Activated naive CD8-positive, alpha-beta T cell treated with anti-CD3 and anti-CD28 coated beads, Interleukin-2, amount 50 U/mL, for 24 hours (primary cell): ENCODE measurements around the gene CHFR.
"Not testable (repeated sequence)": the region's sequence is repeated elsewhere in the genome, so short reads cannot be mapped to it uniquely, and the experiment has no call there.

Source experiments
- ATAC-seq: fragments of 150-1000 bp; cut with Tn5 transposase; one replicate; pipeline ENCODE4 v1.10.0; 2021
- DNase-seq: peaks from one replicate; pipeline ENCODE4 v3.0.0; 2021
- H3K27ac Mint-ChIP-seq: one replicate; pipeline ENCODE4 v1.8.0; 2021; ENCODE audit warnings: mild to moderate bottlenecking, mixed read lengths
- H3K27me3 Mint-ChIP-seq: one replicate; pipeline ENCODE4 v1.8.0; 2021; ENCODE audit warnings: mixed read lengths
- H3K36me3 Mint-ChIP-seq: one replicate; pipeline ENCODE4 v1.8.0; 2021; ENCODE audit warnings: low read depth, mixed read lengths
- H3K4me1 Mint-ChIP-seq: one replicate; pipeline ENCODE4 v1.8.0; 2021; ENCODE audit warnings: mixed read lengths
- H3K4me3 Mint-ChIP-seq: one replicate; pipeline ENCODE4 v1.8.0; 2021; ENCODE audit warnings: mild to moderate bottlenecking, moderate library complexity, mixed read lengths
- H3K9me3 Mint-ChIP-seq: one replicate; pipeline ENCODE4 v1.8.0; 2021; ENCODE audit warnings: mixed read lengths

The CHFR gene

DNA sequence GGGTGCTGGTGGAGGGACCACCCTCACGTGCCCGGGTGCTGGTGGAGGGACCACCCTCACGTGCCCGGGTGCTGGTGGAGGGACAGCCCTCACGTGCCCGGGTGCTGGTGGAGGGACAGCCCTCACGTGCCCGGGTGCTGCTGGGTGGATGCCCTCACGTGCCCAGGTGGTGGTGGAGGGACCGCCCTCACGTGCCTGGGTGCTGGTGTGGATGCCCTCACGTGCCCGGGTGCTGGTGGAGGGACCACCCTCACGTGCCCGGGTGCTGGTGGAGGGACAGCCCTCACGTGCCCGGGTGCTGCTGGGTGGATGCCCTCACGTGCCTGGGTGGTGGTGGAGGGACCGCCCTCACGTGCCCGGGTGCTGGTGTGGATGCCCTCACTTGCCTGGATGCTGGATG lies 30.4 kb downstream of the CHFR start:
- peaks cover 48% of the 10 kb centered on the region for H3K36me3 Mint-ChIP-seq
- H3K27ac Mint-ChIP-seq, H3K27me3 Mint-ChIP-seq, DNase-seq, H3K4me3 Mint-ChIP-seq, ATAC-seq, H3K4me1 Mint-ChIP-seq, H3K9me3 Mint-ChIP-seq: not testable (repeated sequence)

DNA sequence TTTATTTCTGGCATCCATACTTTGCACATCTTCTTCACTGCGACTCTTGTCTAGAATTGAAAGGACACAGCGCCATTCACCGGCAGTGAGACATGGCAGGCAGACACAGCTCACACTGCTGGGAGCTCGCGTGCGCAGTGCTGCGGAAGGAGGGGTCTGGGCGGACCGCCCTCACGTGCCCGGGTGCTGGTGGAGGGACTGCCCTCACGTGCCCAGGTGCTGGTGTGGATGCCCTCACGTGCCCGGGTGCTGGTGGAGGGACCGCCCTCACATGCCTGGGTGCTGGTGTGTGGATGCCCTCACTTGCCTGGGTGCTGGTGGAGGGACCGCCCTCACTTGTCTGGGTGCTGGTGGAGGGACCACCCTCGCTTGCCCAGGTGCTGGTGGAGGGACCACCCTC lies 30.8 kb downstream of the CHFR start:
- DNase-seq = no peak
- no peak for ATAC-seq
- Mint-ChIP-seq H3K4me3 (no peak overlapping the region), H3K9me3 (no peaks in the 10 kb centered on the region), H3K36me3 (peaks cover 48% of the 10 kb centered on the region), H3K27ac (no peak overlapping the region), H3K27me3 (no peaks in the 10 kb centered on the region), H3K4me1 (no peaks in the 10 kb centered on the region)

- H3K27ac Mint-ChIP-seq, H3K4me3 Mint-ChIP-seq, ATAC-seq, DNase-seq, H3K9me3 Mint-ChIP-seq, H3K27me3 Mint-ChIP-seq, H3K4me1 Mint-ChIP-seq: not testable (repeated sequence)
- peaks cover 55% of the 10 kb centered on the region for H3K36me3 Mint-ChIP-seq
Measured at GRCh38 chr12:132855211-132855610, 32.2 kb downstream of the CHFR start.

- no peak for DNase-seq
- Mint-ChIP-seq H3K9me3 (no peaks in the 10 kb centered on the region), H3K4me3 (no peak overlapping the region), H3K4me1 (no peaks in the 10 kb centered on the region), H3K36me3 (peaks cover 47% of the 10 kb centered on the region), H3K27ac (no peak overlapping the region), H3K27me3 (no peaks in the 10 kb centered on the region)
- ATAC-seq = peak; percentile 15
Measured at GRCh38 chr12:132853285-132854092, 33.9 kb downstream of the CHFR start.

DNA sequence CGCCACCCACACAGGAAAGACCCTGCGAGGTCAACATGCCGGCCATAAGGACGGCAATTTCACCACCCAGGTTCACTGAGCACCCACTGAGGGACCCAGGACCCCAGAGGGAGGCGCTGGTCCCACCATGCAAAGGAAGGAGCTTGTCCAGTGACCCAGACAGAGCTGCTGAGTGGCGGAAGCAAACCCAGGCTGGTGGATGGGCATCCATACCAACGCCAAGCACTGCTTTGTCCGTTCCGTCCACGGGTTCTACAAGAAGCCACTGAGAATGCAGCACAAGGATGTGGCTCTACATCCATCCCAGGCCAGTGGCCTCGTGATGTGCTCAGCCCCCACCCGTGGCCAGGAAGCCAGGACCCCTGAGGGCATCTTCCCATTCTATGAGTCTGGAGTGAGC lies 34.9 kb downstream of the CHFR start:
- ATAC-seq (no peak), DNase-seq (no peak)
- Mint-ChIP-seq H3K27me3 (no peaks in the 10 kb centered on the region), H3K27ac (no peak overlapping the region), H3K4me3 (no peak overlapping the region), H3K9me3 (no peaks in the 10 kb centered on the region), H3K36me3 (peaks cover 48% of the 10 kb centered on the region), H3K4me1 (peaks cover 5% of the 10 kb centered on the region)

DNA sequence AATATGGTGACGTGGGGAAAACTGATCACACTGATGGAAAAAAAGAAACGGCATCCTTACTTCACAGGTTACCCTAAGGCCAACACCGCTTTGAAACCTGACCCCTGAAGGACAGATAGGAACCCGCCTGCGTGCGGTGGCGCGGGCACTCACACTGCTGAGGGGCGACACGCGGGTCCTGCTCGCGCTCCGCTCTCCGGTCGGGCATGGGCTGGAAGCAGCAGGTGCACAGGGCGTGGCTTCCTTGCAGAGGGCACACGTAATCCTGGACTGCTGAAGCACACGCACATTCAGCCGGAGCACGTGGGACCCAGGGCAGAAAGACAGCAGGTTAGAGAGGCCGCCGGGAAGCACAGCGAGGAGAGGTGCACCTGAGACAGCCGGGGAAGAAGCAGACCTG lies 35.9 kb downstream of the CHFR start:
- Mint-ChIP-seq H3K36me3 (peaks cover 48% of the 10 kb centered on the region), H3K4me1 (peaks cover 7% of the 10 kb centered on the region), H3K27me3 (no peaks in the 10 kb centered on the region), H3K9me3 (no peaks in the 10 kb centered on the region), H3K4me3 (no peak overlapping the region), H3K27ac (no peak overlapping the region)
- DNase-seq (no peak), ATAC-seq (no peak)

- Mint-ChIP-seq H3K4me3 (no peak overlapping the region), H3K4me1 (peaks cover 7% of the 10 kb centered on the region), H3K27me3 (no peaks in the 10 kb centered on the region), H3K27ac (no peak overlapping the region), H3K36me3 (peaks cover 47% of the 10 kb centered on the region), H3K9me3 (no peaks in the 10 kb centered on the region)
- no peak for ATAC-seq
- no peak for DNase-seq
Measured at GRCh38 chr12:132850291-132850690, 37.1 kb downstream of the CHFR start.

DNA sequence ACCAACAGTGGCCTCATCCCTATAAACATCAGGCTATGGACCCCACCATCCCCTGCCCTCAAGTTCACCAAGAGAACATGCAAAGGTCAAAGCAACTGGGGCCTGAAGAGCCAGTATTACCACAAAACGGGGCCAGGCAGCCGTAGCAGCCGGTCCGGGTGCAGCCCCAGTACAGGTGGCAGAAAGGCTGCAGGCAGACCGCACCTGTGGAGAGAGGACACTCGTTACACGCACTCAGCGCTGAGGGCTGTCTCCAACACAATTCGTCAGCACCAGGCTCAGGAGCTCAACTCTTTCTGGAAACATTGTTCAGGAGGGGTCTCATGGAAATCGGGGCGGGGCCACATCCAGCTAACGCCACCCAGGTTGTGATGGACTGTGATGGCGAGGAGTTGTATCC lies 38.9 kb downstream of the CHFR start:
- peaks cover 46% of the 10 kb centered on the region for H3K36me3 Mint-ChIP-seq
- H3K27ac Mint-ChIP-seq = no peak overlapping the region
- DNase-seq (no peak), ATAC-seq (no peak)
- no peaks in the 10 kb centered on the region for H3K9me3 Mint-ChIP-seq
- H3K4me1 Mint-ChIP-seq = peaks cover 7% of the 10 kb centered on the region
- H3K4me3 Mint-ChIP-seq = no peak overlapping the region
- no peaks in the 10 kb centered on the region for H3K27me3 Mint-ChIP-seq

GRCh38 chr12:132847363-132848356 lies 39.7 kb downstream of the CHFR start:
- Mint-ChIP-seq H3K27ac (no peak overlapping the region), H3K4me3 (no peak overlapping the region), H3K4me1 (peaks cover 7% of the 10 kb centered on the region), H3K27me3 (no peaks in the 10 kb centered on the region), H3K9me3 (no peaks in the 10 kb centered on the region), H3K36me3 (peaks cover 48% of the 10 kb centered on the region)
- ATAC-seq (no peak), DNase-seq (no peak)

DNA sequence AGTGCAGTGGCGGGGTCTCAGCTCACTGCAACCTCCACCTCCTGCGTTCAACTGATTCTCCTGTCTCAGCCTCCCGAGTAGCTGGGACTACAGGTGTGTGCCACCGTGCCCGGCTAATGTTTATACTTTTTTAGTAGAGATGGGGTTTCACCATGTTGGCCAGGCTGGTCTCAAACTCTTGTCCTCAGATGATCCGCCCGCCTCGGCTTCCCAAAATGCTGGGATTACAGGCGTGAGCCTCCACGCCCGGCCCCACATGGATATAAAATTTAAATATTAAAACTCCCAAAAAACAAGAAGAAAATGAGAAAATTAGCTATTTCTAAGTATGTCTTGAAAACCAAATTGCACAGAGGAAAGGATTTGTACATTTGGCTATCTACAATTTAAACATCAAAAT lies 42.7 kb downstream of the CHFR start:
- not testable (repeated sequence) for H3K27me3 Mint-ChIP-seq, H3K4me3 Mint-ChIP-seq, H3K9me3 Mint-ChIP-seq, DNase-seq, ATAC-seq, H3K27ac Mint-ChIP-seq, H3K4me1 Mint-ChIP-seq
- H3K36me3 Mint-ChIP-seq = peaks cover 50% of the 10 kb centered on the region

- no peak for DNase-seq
Measured at GRCh38 chr12:132842449-132843045, 44.9 kb downstream of the CHFR start.

DNA sequence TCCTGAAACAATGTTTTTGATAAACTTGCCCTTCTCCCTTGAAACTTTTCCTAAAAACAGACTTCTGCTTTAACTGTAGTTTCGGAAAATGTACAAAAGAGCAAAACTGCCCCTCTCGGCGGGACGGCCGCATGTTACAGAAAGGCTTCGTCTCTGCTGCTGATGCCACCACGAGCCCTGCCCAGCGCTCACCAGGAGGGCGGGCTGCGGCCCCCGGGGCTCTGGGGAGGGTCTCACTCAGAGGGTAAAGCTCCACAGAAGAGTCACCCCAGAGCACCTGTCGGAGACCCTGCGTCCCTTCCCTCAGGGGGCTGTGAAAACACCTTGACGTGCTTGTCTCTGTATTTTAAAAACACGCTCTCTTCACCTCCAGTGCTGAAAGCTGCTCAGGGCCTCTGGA lies 46.3 kb downstream of the CHFR start:
- Mint-ChIP-seq H3K4me1 (peaks cover 9% of the 10 kb centered on the region), H3K36me3 (peaks cover 42% of the 10 kb centered on the region), H3K27ac (no peak overlapping the region), H3K27me3 (no peaks in the 10 kb centered on the region), H3K4me3 (no peak overlapping the region), H3K9me3 (no peaks in the 10 kb centered on the region)
- DNase-seq = no peak
- ATAC-seq = no peak

More at GRCh38 chr12:132842449-132843045, 44.9 kb downstream of the CHFR start:
- peaks cover 3% of the 10 kb centered on the region for H3K4me1 Mint-ChIP-seq
- no peak overlapping the region for H3K27ac Mint-ChIP-seq
- peaks cover 47% of the 10 kb centered on the region for H3K36me3 Mint-ChIP-seq
- H3K9me3 Mint-ChIP-seq = no peaks in the 10 kb centered on the region
- no peak for ATAC-seq
- H3K27me3 Mint-ChIP-seq = no peaks in the 10 kb centered on the region
- H3K4me3 Mint-ChIP-seq = no peak overlapping the region

DNA sequence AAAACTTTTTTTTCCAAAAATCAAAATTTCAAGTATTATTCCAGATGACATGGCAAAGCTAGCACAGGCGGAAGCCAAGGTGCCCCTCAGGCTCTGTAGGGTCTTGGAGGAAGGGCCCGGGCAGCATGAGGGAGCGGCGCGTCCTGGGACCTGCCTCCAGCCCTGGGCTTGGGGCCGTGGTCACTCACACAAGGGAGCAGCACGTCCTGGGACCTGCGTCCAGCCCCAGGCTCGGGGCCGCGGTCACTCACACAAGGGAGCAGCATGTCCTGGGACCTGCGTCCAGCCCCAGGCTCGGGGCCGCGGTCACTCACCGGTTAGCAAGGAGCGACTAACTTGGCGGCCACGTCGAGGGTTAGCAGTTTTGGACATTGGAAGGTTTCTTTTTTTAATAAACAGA lies 46.9 kb downstream of the CHFR start:
- H3K36me3 Mint-ChIP-seq = peaks cover 36% of the 10 kb centered on the region
- H3K4me3 Mint-ChIP-seq = no peak overlapping the region

DNA sequence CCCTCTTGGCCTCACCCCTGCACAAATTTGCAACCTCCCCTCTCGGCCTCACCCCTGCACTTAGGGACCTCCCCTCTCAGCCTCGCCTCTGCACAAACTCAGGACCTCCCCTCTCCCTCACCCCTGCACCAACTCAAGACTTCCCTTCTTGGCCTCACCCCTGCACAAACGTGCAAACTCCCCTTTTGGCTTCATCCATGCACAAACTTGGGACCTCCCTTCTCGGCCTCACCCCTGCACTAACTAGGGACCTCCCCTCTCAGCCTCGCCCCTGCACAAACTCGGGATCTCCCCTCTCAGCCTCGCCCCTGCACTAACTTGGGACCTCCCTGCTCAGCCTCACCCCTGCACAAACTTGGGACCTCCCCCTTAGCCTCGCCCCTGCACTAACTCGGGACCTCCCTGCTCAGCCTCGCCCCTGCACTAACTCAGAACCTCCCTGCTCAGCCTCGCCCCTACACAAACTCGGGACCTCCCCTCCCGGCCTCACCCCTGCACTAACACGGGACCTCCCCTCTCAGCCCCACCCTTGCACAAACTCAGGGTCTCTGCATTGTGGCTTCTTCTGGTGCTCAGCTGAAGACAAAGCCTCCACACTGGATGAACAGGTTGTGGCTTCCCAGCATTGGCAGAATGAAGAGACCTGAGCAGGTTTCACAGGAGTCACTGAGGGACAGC lies 47.7 kb downstream of the CHFR start:
- Mint-ChIP-seq H3K4me3 (no peak overlapping the region), H3K27ac (no peak overlapping the region)
- ATAC-seq = no peak

More for the DNA sequence above, 46.9 kb downstream of the CHFR start:
- Mint-ChIP-seq H3K27me3 (no peaks in the 10 kb centered on the region), H3K27ac (no peak overlapping the region), H3K9me3 (no peaks in the 10 kb centered on the region), H3K4me1 (peaks cover 10% of the 10 kb centered on the region)
- DNase-seq (no peak), ATAC-seq (no peak)

More for the DNA sequence above, 47.7 kb downstream of the CHFR start:
- no peaks in the 10 kb centered on the region for H3K9me3 Mint-ChIP-seq
- no peaks in the 10 kb centered on the region for H3K27me3 Mint-ChIP-seq
- H3K36me3 Mint-ChIP-seq = peaks cover 31% of the 10 kb centered on the region
- peaks cover 18% of the 10 kb centered on the region for H3K4me1 Mint-ChIP-seq
- DNase-seq = no peak
